ENCODE measurements around the gene RAB44. TPM values are rescaled to one million over a fixed set of nuclear protein-coding genes. Genes with fewer than 3 reads are reported as not detected.

RAB44 gene
- total RNA-seq, 1 experiment from 2014 or later, result not detected

DNA sequence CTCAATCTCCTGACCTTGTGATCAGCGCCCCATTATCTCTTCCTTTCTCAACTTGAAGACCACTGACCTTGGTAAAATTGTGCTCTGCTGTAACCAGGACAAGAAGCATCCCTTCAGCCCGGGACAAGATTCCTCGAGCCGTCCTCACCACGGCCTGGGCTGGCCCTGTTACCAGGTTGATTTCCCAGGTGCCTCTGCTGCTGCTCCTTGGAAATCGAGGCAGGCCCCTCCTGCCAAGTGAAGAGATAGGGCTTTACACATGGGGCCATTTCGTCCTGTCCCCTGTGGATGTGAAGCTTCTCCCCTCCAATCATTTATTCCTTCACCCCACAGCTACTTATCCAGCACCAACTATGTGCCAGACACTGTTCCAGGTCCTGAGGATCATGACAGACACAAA is 21.5 kb downstream of the RAB44 start:
- no peaks in the 10 kb centered on the region for H3K4me1 Mint-ChIP-seq (ENCODE audit: low read depth, unreplicated experiment)
- no TSS peak for BruUV-seq (replicated peaks)
- ChIA-PET CTCF (interaction anchor here (0.7 kb wide), 1 partner anchor 287 kb away, joined by 3 read pairs; no protein-coding TSS in a partner anchor), POLR2A (no interaction called here)
- H3K4me3 ChIP-seq (ENCODE audit: low read depth, low read length), result no peak overlapping the region
- no peaks in the 10 kb centered on the region for H3K9me3 Mint-ChIP-seq (ENCODE audit: unreplicated experiment)
- no peaks in the 10 kb centered on the region for H3K36me3 ChIP-seq (ENCODE audit: control insufficient read depth, insufficient read depth, low read length)
- H3K27me3 ChIP-seq (replicated peaks; ENCODE audit: control insufficient read depth, insufficient read depth, low read length), result no peaks in the 10 kb centered on the region
- DNase-seq, result peak in 1 of 2 experiments; percentile 9
- no peak overlapping the region for H3K27ac Mint-ChIP-seq (ENCODE audit: unreplicated experiment)
- H3K4me3 Mint-ChIP-seq (ENCODE audit: unreplicated experiment), result no peak overlapping the region
- H3K36me3 Mint-ChIP-seq (ENCODE audit: insufficient read depth, unreplicated experiment), result no peaks in the 10 kb centered on the region
- no peaks in the 10 kb centered on the region for H3K27me3 Mint-ChIP-seq (ENCODE audit: insufficient read depth, unreplicated experiment)
- TF ChIP-seq CTCF (IDR thresholded peaks at IDR 0.05; ENCODE audit: insufficient read depth in 1 of 2, low read depth in 1 of 2, low read length in 1 of 2, severe bottlenecking in 1 of 2, unreplicated experiment in 1 of 2), result no peak
- H3K9me3 ChIP-seq, result no peaks in the 10 kb centered on the region
- H3K4me1 ChIP-seq, result no peaks in the 10 kb centered on the region
- intact Hi-C loops (cut with micrococcal nuclease; ENCODE audit: unreplicated experiment), result no loop called here

- Mint-ChIP-seq H3K36me3 (ENCODE audit: insufficient read depth, unreplicated experiment) (no peaks in the 10 kb centered on the region), H3K27ac (ENCODE audit: unreplicated experiment) (no peak overlapping the region), H3K27me3 (ENCODE audit: insufficient read depth, unreplicated experiment) (no peaks in the 10 kb centered on the region), H3K9me3 (ENCODE audit: unreplicated experiment) (no peaks in the 10 kb centered on the region), H3K4me3 (ENCODE audit: unreplicated experiment) (no peak overlapping the region), H3K4me1 (ENCODE audit: low read depth, unreplicated experiment) (no peaks in the 10 kb centered on the region)
- ChIA-PET POLR2A (interaction anchor here (0.6 kb wide), 1 partner anchor 60 kb away, joined by 8 read pairs; no protein-coding TSS in a partner anchor), CTCF (interaction anchor here (0.6 to 0.9 kb wide), 3 partner anchors 27 to 106 kb away, joined by 4 to 6 read pairs (median 4); no protein-coding TSS in a partner anchor)
- Histone ChIP-seq H3K4me3 (ENCODE audit: low read depth, low read length) (no peak overlapping the region), H3K36me3 (ENCODE audit: control insufficient read depth, insufficient read depth, low read length) (no peaks in the 10 kb centered on the region), H3K9me3 (no peaks in the 10 kb centered on the region), H3K4me1 (no peaks in the 10 kb centered on the region), H3K27me3 (replicated peaks; ENCODE audit: control insufficient read depth, insufficient read depth, low read length) (no peaks in the 10 kb centered on the region)
- no TSS peak for BruUV-seq (replicated peaks)
- intact Hi-C loops (cut with micrococcal nuclease; ENCODE audit: unreplicated experiment), result no loop called here
- no peak for DNase-seq
- no peak for TF ChIP-seq CTCF (IDR thresholded peaks at IDR 0.05; ENCODE audit: insufficient read depth in 1 of 2, low read depth in 1 of 2, low read length in 1 of 2, severe bottlenecking in 1 of 2, unreplicated experiment in 1 of 2)
Measured at GRCh38 chr6:36720251-36721141, 22.9 kb downstream of the RAB44 start.

- BruUV-seq (replicated peaks), result no TSS peak
- Mint-ChIP-seq H3K27ac (ENCODE audit: unreplicated experiment) (no peak overlapping the region), H3K27me3 (ENCODE audit: insufficient read depth, unreplicated experiment) (no peaks in the 10 kb centered on the region), H3K9me3 (ENCODE audit: unreplicated experiment) (no peaks in the 10 kb centered on the region), H3K4me3 (ENCODE audit: unreplicated experiment) (no peak overlapping the region), H3K4me1 (ENCODE audit: low read depth, unreplicated experiment) (no peaks in the 10 kb centered on the region), H3K36me3 (ENCODE audit: insufficient read depth, unreplicated experiment) (no peaks in the 10 kb centered on the region)
- Histone ChIP-seq H3K27me3 (replicated peaks; ENCODE audit: control insufficient read depth, insufficient read depth, low read length) (no peaks in the 10 kb centered on the region), H3K4me3 (ENCODE audit: low read depth, low read length) (no peak overlapping the region), H3K4me1 (no peaks in the 10 kb centered on the region), H3K9me3 (no peaks in the 10 kb centered on the region), H3K36me3 (ENCODE audit: control insufficient read depth, insufficient read depth, low read length) (no peaks in the 10 kb centered on the region)
- CTCF ChIA-PET, result interaction anchor here (0.6 kb wide), 1 partner anchor 92 kb away, joined by 5 read pairs; no protein-coding TSS in a partner anchor
- POLR2A ChIA-PET, result interaction anchor here (0.7 kb wide), 1 partner anchor 28 kb away, joined by 5 read pairs; no protein-coding TSS in a partner anchor
- intact Hi-C loops (cut with micrococcal nuclease; ENCODE audit: unreplicated experiment), result no loop called here
- no peak for TF ChIP-seq CTCF (IDR thresholded peaks at IDR 0.05; ENCODE audit: insufficient read depth in 1 of 2, low read depth in 1 of 2, low read length in 1 of 2, severe bottlenecking in 1 of 2, unreplicated experiment in 1 of 2)
- no peak for DNase-seq
Measured at GRCh38 chr6:36721369-36722140, 23.9 kb downstream of the RAB44 start.
